Measurements from ENCODE around the gene DAPK1. TPM values are rescaled to one million over a fixed set of nuclear protein-coding genes. Genes with fewer than 3 reads are reported as not detected.
A peak's percentile ranks its signal among the peaks of the same experiment; 100 is the strongest.

DAPK1 gene
- total RNA-seq, 1 experiment from 2014 or later: 25.5 TPM

DNA sequence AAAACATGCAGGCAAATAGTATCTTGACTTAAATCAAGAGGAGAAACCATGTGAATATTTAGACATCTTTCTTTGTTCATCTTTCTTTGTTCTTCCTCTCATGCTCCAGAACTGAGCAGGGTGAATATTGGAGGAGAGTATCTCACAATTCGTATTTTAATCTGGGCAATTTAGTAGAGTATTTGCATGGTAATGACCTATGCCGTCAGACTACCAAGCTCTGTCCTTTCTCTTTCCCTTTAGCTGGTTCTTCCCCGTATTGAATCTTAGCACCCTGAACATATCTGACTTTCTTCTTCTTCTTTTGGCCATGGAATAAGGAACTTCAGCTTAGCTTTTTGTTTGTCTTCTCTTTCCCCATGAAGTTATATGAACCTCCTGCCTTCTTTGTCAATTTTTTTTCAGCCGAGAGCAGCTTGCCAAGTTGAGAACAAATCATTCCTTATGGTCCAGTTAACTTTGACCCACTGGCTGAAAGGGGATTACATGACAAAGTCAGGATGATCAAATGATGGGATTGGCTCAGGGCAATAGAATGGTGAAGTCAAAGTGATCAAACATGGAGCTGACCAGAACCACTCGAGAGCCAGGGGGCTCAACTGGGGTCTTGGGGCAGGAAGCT lies 95.8 kb downstream of the DAPK1 start:
- no peak for DNase-seq (ENCODE audit: low spot score)

DNA sequence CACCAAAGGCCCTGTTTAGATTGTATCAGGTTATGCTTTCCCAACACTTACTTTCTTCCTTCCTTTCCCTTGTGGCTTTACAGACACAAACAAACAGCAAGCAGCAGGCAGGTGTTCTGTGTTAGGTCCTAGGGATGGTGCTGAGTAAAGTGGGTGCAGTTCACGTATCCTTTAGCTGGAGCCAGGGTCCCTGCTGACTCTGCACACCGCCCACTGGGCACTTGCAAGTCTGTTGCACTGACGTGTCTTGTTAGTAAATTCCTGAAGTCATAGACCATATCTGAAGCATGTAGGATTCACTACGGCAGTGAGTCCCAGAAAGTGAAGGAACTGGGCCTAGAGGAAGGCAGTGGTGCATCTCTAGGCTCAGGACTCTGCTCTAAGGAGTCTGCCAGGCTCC lies 96.5 kb downstream of the DAPK1 start:
- DNase-seq (ENCODE audit: low spot score): no peak

DNA sequence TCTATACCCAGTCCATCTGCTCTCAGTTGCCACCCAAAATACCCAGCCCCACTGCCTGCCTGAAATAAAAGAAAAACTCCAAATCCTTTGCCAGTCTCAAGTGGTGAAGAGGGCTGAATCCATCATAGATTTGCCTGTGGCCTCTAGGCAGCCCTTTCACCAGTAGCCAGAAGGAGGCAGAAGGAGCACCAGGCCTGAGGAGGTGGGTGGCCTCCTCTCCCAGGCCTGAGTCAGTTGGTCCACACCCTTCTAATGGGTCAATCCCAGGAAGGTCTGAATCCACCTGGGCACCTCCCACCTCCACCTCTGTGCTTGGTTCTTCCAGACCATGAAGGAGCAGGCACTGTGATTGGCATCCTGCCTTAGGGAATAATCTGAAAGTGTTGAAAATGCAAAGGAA lies 97.0 kb downstream of the DAPK1 start:
- no peak for DNase-seq (ENCODE audit: low spot score)

GRCh38 chr9:87595610-87596009 lies 97.9 kb downstream of the DAPK1 start:
- no peak for DNase-seq (ENCODE audit: low spot score)

- DNase-seq (ENCODE audit: low spot score): no peak
Measured at GRCh38 chr9:87596862-87597261, 99.2 kb downstream of the DAPK1 start.

DNA sequence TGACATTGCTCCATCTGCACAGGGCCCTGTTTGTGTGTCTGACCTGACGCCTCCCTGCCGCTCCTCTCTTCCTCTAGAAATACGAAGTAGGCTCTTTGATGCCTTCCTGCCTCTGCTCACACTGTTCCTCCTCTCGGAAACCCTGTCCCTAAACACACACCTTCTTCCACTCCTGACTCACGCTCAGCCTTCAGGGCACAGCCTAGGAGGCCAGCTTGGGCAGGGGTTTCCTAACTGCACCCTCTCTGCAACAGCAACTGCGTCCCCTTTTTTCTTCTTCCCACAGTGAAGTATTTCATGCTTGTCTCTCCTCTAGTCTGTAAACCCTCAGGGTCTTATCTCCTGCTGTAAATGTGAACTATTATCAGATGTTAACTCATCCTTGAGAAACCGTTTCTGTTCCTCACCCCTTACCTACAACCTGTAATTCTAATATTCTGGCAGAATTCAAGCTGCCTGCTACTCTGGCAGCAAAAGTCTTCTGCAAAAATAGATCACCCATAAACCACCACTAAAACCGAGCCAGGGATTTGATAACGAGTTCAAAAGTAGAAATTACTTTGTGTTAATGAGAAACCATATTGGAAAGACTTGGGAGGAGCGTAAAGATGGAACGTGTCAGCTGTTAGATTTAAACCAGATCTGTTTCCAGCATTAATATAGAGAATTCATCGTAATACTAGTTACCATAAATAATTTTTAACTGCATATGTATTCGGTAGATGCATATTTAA lies 100.2 kb downstream of the DAPK1 start:
- DNase-seq (ENCODE audit: low spot score): no peak

GRCh38 chr9:87599901-87600610 lies 102.4 kb downstream of the DAPK1 start:
- DNase-seq (ENCODE audit: low spot score): peak; percentile 93

DNA sequence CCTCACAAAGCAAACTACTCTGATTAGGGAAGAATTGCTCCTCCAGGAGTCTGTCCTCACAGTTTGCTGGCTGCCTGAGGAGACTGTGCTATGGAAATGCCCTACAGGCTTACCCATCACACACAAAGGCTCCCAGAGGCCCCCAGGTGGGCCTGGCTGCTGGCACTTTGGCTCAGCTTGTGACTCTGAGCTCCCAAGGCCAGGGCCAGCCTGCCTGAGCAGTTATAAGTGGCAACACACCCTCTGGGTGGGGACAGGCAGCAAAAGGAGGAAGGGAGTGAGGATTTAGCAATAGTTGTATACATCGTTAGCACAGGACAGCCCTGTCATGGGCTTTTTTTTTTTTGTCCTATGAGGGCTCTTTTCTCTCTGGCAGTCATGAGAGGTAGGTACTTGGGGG lies 103.5 kb downstream of the DAPK1 start:
- no peak for DNase-seq (ENCODE audit: low spot score)

- DNase-seq (ENCODE audit: low spot score): no peak
Measured at GRCh38 chr9:87601595-87601994, 103.9 kb downstream of the DAPK1 start.

GRCh38 chr9:87602933-87603643 lies 105.4 kb downstream of the DAPK1 start:
- no peak for DNase-seq (ENCODE audit: low spot score)

- DNase-seq (ENCODE audit: low spot score): no peak
Measured at GRCh38 chr9:87603854-87604490, 106.3 kb downstream of the DAPK1 start.

DNA sequence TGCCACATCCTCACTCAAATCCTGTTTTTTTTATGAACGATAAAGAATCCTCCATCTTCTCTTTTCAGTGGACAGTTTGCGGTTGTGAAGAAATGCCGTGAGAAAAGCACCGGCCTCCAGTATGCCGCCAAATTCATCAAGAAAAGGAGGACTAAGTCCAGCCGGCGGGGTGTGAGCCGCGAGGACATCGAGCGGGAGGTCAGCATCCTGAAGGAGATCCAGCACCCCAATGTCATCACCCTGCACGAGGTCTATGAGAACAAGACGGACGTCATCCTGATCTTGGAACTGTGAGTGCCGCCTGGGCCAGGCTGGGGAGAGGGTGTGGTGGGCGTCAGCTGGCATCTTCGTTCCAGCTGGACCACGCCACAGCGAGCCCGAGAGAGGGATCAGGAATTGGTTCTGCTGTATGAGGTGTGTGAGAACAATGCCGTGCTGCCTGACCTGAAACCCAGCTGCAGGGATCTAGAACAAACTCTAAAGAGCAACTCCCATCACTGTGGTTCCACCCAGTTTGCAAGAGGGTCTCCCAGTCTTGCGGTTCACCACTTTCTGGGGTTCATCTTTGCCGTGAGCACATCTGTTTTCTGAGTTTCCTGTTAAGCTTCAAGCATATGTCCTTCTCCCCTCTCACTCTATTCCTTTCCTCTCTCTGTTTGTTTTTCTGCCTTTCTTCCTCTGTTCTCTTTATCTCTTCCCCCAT lies 107.4 kb downstream of the DAPK1 start:
- no peak for DNase-seq (ENCODE audit: low spot score)

- DNase-seq (ENCODE audit: low spot score): no peak
Measured at GRCh38 chr9:87605676-87606075, 108.0 kb downstream of the DAPK1 start.

DNA sequence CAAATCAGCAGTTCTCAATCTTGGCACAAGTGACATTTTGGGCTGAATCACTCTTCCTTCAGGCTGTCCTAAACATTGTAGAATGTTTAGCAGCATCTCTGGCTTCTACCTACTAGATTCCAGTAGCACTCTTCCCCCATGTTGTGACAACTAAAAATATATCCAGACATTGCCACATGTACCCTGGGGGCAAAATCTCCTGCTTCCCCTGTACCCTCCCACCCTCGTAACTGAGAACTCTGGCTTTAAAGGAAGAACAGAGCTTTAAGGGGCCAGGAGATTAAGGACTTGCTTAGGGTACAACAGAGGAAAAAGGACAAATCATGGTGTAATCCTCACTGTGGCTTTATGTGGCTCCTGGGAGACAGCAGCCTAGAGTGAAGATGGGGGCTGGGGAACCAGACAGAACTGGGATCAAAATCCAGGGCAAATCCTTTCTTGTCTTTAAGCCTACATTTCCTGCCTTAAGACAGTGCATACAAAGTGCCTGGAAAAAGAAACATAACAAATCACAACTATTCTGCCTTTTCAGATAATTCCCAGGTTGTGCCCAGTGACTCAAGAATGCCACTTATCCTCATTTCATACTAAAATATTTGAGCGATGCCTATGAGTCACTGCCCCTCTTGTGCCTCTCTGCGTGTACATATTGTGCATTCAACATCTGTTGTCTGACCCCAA lies 109.3 kb downstream of the DAPK1 start:
- DNase-seq (ENCODE audit: low spot score): peak; percentile 96

DNA sequence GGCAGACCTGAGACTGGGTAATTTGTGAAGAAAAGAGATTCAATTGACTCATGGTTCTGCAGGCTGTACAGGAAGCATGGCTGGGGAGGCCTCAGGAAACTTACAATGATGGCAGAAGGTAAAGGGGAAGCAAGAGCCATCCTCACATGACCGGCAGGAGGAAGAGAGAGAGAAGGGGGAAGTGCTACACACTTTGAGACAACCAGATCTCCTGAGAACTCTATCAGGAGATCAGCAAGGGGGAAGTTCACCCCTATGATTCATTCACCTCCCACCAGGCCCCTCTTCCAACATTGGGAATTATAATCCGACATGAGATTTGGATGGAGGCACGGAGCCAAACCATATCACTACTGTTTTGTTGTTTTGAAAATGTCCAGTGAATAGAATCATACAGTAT lies 110.2 kb downstream of the DAPK1 start:
- DNase-seq (ENCODE audit: low spot score): no peak

GRCh38 chr9:87609002-87609401 lies 111.3 kb downstream of the DAPK1 start:
- no peak for DNase-seq (ENCODE audit: low spot score)

DNA sequence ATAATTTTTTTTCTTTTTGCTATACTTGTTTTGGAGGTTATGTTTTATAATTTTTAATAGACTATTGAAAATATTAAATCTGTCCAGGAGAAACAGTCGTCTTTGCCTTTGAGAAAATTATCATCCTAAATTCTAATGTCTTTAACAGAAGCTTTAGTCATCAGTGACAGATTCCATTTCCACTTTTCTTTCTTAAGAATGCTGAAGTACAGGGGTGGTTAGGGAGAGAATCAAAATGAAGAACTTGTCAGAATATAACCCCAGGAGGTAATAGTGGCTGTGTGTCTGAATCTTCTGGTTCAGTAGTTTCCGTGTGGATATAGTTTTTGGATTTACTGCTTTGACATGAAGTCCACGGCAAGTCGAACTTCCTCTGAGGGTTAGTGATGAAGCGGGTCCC lies 111.8 kb downstream of the DAPK1 start:
- no peak for DNase-seq (ENCODE audit: low spot score)

- DNase-seq (ENCODE audit: low spot score): no peak
Measured at GRCh38 chr9:87610200-87611155, 112.8 kb downstream of the DAPK1 start.

GRCh38 chr9:87611776-87612175 lies 114.1 kb downstream of the DAPK1 start:
- DNase-seq (ENCODE audit: low spot score): no peak

Data from A172 (cell line).